HK-2 (cell line): ENCODE measurements around the gene BARD1.
"Not testable (repeated sequence)": the region's sequence is repeated elsewhere in the genome, so short reads cannot be mapped to it uniquely, and the experiment has no call there.

Experiments used
- DNase-seq: peaks from one replicate; pipeline ENCODE4 v3.0.0-alpha.2; 2018; ENCODE audit not compliant: unreplicated experiment

Gene BARD1

DNA sequence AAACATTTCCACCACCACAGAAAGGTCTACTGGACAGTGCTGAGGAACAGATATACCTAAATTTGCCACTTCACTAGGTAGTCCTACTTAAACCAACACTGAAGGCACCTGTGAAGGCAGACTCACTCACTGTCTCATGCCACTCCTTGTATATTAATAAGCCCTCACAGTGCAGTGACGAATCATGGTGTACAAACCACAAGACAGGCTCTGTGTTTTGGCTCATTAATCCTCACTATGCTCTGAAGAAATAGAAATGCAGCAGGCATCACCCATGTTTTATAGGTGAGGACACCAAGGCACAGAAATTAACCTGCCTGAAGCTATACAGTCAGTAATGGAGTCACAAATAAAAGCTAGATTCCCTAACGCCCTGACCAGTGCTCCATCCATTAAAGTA, 44.3 kb downstream of the BARD1 start:
- no peak for DNase-seq

DNA sequence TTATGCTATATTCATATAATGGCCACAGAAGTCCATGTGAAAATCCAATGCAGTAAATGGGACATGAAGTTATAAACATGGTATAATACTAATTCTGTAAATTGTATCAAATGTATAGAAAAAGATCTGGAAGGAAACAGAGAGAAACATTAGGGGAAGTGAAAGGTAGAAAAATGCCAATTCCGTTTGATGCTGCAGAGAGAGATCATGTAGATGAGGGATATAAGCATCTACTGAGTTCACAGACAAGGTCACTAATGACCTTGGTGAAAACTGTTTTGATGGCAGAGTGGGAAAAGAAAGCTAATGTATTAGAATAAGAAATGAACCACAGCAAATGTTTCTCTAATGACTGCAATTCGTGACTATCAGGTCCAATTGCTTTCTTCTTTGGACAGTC, 56.0 kb downstream of the BARD1 start:
- DNase-seq: no peak

DNA sequence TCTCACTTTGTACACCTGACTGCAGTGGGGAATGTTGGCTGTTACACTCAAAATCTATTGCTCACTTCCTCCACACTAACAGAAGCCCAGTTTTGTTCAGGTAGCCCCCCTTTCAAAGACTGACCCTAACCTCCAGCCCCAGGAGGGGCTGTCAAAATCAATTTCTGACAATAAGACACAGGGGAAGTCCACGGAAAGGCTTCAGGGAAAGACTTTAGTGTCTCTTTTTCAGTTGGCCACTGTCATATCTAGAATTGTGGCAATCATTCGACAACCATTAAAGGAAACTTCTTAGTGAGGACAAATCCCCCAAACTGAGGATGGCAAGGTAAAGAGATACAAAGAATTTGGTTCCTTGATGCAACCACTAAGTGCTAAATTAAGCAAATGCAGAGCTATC, 59.0 kb downstream of the BARD1 start:
- no peak for DNase-seq

DNA sequence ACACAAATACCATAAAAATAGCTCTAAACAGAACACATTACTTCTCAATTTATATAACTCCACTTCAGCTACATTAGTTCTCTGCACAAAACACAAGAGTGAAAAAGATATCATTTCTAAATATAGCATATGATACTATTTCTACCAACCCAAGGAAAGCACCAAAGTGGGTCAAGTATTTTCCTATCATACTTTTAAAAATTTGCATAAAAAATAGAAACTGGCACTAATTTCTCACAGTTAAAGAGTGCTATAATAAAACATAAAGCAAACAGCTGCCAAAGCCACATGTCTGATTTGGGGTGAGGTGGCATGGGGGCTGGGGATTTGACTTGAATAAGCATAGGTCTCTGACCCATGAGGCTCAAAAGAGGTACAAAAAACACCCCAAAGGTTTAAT, 61.5 kb downstream of the BARD1 start:
- DNase-seq: no peak

DNA sequence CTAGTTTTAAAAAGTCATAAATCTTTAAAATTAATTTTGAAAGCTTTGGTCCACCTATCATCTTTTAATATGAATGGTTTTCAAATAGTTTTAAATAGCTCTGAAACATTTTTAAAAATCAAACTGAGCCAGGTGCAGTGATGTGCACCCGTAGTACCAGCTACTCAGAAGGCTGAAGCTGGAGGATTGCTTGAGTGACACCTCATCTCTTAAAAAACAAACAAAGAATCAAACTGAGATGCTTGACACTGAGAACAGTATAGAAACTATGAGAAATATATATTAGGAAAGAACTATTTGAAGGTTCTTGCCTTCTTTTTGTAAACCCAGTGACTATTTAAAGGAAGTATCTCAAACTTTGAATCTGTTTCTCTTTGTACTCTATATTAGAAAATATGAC, 67.4 kb downstream of the BARD1 start:
- DNase-seq: no peak

DNA sequence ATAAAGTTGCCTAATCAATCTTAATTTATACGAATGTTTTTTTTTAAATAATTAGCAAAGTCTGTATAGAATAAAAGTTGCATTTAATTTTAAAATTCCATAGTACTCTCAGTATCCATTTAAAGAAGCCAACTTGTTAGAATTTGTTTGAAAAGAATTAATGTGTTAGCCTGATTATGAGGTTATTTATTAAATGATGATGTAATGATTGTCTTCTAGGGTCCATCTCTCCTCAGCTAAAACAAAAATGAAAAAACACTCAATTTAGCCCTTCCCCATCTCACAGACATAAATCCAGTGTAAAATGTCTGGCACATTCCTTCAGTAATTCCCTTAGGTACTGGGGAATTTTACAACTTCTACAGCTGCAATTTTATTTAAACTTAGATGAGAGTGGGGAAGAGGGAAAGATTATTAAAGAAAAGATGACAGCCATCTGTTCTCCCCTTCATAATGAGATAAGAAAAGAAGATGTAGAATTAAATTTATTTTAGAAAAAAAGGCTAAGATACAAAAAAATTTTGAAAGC, 68.6 kb downstream of the BARD1 start:
- no peak for DNase-seq

DNA sequence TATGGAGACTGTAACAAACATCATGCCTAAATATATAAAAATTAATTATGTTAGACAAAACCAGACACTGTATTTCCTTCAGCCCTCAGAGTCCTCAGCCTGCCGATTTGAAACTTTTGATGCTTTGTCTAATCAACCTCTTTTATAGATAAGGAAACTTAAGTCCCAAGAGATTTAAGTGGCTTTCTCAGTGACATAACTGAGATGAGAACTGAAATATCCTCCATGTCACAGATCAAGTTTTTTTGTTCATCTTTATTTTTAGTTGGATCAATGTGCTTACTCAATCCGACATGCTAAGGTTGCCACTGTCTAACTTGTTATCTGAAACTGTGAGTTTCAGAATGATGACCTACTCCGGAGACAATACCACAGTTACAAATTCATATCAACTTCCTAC, 72.3 kb downstream of the BARD1 start:
- DNase-seq: no peak

DNA sequence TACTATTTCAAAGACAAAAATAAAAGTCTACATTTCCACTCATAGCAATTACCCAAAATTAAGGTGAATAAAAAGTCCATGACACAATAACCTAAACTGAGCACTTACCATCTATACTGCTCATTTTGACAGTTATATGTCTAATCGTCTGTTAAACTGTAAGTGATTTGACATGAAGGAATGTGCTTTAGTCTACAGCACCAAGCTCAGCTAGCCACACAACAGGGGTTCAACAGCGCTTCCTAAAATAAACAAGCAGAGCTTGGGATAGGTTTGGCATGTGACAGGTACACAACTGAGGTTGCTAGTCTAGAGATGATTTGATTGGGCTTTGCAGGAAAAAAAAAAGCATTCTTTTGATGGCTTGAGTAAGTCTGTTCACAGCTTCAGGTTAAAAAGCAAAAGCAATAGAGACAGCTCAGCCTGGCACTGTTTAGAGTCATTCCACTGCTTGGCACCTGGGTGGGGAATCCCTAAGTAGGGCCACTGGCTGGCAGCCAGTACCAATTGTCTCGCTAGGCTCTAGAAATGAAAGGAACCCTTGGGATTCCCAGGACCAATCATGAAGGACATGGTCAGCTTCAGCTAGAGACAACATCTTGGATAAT, 78.6 kb downstream of the BARD1 start:
- no peak for DNase-seq

DNA sequence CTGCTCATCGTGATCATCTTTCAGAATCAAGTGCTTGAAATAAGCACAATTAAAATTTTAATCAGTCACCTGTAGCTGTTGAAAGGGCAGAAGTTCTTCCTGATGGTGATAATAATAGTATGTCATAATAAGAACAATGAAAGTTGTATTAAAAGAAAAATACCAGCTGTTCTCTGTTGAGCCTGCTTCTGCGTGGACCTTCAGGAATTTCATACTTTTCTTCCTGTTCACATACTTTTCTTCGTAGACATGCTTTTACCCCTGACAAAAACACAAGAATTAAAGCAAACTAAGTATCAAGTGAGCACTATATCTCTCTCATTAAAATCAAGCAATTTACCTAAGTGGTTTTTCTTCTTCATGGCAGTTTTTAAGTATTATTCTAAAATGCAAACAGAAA, 79.2 kb downstream of the BARD1 start:
- DNase-seq: no peak

DNA sequence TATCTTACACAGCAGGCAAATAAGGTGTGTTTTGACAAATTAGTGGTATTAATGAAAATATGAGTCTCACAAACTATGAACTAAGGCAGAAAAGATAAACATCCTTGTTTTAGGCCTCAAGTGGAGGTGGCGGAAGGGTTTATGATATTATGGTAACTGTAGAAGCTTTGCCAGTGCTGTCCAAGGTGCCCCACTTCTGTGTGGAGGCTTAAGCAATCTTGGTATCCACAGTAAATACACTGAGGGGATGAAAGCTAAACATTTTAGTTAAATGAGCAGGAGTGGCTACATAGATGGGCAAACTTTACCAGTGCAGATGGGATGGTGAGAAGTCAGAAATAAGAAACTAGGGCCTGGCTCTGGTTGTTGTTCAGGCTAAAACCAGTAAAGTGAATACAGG, 84.7 kb downstream of the BARD1 start:
- no peak for DNase-seq

DNA sequence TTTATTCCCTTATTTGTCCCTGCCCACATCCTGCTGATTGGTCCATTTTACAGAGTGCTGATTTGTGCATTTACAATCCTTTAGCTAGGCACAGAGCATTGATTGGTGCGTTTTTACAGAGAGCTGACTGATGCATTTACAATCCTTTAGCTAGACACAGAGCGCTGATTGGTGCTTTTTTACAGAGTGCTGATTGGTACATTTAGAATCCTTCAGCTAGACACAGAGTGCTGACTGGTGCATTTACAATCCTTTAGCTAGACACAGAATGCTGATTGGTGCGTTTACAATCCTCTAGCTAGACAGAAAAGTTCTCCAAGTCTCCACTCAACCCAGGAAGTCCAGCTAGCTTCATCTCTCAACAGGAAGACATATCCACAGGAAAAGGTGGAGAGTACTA, 91.6 kb downstream of the BARD1 start:
- not testable (repeated sequence) for DNase-seq

DNA sequence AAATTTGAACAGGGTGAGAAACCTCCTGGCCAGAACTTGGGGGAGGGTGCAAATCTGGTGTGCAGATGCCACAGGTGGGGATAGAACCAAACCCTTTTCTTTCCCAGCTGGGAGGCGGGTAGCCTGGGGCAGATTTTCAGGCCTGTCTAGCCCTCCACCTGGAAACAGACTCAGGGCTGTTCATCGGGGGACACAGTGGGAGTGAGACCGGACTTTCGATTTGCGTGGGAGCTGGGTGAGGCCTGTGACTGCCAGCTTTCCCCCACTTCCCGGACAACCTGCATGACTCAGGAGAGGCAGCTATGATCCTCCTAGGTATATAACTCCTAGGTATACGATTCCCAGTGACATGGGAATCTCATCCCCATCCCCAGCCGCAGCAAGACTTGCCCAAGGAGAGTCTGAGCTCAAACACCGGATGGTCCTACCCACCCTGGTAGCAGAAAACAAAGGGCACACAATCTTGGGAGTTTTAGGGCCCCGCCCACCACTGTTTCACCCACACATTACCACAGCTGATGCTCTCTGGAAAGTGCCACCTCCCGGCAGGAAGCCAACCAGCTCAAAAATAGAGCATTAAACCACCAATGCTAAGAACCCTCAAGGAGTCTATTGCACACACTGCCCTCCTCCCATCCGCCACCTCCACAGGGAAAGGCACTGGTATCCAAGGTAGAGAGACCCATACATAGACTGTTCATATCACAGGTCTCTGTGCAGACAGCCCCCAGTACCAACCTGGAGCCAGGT, 92.5 kb downstream of the BARD1 start:
- no peak for DNase-seq

DNA sequence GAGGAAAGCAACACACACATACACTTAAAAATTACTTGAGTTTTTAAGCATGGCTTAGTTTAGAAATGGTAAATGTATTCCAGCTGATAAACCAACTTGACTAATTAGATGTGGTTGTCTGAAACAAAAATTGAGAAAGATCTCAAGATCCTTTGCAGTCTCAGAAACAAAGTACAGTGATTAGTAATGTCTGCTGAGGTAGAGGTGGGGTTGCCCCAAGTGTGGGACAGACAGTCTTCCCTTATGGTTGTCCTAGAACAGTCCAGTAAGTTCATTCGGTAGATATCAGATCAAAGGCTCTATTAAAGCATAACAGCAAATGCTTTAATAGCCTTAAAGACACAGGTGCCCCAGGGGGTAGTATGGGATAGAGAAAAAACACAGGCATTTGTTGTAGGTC, 94.5 kb downstream of the BARD1 start:
- no peak for DNase-seq

DNA sequence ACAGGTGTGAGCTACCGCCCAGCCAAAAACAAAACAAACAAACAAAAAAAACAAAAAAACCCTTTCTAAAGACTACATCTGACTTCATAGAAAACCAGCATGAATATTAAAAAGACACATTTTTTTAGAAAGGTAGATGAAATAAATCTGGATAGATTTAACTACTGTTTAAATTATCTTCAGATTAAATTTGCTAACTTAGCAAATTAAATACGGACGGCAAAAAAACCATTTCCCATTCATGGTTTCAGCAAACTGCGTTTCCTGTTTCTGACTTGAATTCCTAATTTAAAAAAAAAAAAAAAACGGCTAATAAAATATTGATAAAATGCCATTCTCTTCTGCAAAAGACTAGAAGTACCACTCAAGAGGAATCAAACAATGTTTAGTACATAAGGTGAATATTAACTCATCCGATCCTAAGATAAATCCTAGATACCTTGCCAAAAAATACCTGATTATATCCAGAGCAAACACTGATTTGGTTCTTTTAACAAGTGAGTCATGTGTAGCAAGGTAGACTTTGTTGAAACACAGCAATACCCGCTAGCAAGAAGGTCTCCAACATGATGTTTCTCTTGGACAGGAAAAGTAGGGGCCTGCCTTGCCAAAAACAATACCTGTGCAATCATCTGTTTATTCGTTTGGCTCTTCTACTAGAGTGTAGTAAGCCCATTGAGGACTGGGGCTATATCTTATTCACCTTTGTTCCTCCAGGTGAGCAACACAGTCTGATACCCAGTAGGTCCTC, 96.2 kb downstream of the BARD1 start:
- DNase-seq: no peak

DNA sequence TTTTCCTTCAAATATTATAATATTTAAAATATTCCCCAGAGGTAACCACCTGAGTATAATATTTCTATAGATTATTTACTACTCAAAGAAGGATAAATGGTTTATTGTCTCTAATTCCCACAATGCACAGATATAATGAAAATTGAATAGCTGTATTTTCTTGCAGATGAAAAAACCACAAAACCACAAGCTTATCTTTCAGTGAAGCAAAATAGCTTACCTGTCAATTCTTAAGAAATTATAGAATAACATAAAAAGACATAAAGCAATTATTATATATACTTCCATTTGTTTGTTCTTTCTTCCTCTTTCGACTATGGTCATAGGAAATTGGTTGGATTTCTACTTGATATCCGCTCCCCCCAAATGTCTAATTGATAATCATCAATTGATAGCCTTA, 98.8 kb downstream of the BARD1 start:
- DNase-seq: no peak

DNA sequence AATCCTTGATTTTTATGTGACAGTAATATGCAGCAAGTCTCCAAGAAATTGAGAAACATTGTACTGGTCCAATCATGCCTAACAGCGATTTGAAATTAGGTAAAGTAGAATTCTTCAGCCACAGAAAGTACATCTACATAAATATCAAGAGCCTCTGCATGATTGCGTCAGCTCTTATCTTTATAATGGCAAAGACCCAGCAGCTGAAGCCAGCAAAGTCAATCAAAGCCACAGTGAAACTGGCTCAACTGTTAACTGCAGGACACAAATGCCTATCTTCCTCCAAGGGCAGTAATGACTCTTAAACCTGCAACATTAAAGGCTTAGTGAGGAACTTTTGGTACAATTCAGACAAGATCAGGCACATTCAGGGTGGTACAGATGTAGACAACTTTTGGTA, 102.5 kb downstream of the BARD1 start:
- no peak for DNase-seq

DNA sequence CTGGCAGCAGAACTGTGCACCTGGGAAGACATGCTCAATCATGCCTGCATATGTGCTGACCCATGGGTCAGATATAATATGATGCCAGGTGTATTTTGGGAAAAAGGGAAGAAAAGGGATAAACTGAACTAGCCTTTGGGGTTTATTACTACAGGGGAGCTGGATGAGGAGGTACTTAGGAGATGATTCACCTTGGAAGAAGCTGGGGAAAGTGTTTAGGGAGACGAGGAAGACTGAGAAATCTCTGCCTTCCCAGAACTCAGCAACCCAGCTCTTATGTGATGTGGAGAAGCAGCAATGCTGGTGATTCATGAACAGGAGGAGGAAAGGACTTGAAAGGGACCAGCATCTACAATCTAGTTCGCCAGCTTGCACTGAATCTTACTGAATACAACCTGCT, 110.2 kb downstream of the BARD1 start:
- DNase-seq: no peak

DNA sequence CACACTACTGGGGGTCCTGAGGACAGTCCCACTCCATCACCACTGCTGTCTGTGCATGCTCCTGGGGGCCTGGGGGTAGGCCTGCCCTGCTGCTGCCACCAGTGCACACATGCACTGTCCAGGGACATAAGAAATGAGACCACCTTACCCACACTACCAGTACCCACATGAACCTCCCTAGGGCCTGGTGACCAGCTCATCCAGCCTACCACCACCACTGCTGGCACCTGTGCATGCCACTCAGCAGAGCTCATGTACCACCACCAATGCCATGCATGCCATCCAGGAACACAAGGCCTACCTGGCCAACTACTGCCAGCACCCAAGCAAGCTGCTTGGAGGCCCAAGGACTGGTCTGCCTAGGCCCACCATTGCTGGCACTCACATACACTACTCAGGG, 112.8 kb downstream of the BARD1 start:
- no peak for DNase-seq

DNA sequence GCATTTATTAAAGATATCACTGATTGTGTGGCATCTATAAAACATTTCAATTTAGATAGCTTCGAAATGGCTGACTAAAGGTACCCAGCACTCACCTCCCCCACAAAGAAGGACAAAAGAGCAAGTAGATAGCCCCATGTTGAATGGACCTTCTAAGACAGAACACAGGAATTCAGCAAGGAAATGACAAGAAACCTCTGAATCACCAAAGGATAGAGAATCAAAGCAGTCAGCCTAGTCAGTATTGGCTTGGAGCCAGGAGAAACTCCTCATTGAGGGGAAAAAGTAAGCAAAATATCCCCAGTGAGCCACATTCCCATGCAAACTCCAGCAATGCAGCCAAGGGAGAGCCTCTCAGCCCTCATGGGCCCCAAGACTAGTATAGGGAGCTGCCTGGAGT, 113.7 kb downstream of the BARD1 start:
- no peak for DNase-seq

DNA sequence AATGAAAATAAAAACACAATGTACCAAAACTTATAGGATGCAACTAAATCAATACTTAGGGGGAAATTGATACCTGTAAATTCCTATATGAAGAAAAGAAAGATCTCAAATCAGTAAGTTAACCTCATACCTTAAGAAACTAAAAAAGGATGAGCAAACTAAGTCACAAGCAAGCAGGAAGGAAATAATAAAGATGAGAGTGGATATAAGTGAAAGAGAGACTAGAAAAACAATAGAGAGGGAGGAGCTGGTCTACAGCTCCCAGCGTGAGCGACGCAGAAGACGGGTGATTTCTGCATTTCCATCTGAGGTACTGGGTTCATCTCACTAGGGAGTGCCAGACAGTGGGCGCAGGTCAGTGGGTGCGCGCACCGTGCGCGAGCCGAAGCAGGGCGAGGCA, 125.9 kb downstream of the BARD1 start:
- not testable (repeated sequence) for DNase-seq

DNA sequence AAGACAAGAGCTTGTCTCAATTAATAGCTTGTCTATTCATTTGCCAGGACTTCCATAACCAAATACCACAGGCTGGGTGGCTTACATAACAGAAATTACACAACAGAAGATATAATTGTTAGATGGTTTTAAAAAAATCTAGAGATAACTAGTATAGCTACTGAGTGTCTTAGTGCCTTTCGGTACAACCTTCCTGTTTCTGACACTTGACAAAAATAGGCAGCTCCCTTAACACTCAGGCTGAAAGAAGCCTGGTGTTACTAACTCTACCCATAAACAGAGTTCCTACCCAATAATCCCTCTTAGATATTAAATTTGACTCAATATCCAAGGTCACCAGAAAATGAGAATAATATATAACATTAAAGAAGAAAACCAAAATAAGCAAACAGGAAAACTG, 129.7 kb downstream of the BARD1 start:
- DNase-seq: no peak

DNA sequence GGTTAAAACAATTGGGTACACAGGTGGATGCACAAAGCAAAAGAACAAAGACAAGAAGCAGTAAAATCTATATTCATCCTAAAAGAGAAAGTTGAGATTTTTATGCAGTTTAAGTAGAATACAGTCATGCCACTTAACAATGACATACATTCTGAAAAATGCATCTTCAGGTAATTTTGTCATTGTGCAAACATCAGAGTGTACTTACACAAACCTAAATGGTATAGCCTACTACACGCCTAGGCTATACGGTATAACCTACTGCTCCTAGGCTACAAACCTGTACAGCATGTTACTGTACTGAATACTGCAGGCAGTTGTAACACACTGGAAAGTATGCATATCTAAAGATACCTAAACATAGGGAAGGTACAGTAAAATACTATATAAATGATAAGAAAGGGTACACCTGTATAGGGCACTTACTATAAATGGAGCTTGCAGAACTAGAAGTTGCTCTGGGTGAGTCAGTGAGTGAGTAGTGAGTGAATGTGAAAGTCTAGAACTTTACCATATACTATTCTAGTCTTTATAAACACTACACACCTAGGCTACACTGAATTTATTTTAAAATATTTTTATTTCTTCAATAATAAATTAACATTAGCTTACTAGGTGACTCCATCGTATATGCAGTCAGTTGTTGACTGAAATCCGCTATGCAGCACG, 132.9 kb downstream of the BARD1 start:
- DNase-seq: no peak
